Measurements from ENCODE around the gene RPGRIP1L.

- TF ChIP-seq, protein P1, sequence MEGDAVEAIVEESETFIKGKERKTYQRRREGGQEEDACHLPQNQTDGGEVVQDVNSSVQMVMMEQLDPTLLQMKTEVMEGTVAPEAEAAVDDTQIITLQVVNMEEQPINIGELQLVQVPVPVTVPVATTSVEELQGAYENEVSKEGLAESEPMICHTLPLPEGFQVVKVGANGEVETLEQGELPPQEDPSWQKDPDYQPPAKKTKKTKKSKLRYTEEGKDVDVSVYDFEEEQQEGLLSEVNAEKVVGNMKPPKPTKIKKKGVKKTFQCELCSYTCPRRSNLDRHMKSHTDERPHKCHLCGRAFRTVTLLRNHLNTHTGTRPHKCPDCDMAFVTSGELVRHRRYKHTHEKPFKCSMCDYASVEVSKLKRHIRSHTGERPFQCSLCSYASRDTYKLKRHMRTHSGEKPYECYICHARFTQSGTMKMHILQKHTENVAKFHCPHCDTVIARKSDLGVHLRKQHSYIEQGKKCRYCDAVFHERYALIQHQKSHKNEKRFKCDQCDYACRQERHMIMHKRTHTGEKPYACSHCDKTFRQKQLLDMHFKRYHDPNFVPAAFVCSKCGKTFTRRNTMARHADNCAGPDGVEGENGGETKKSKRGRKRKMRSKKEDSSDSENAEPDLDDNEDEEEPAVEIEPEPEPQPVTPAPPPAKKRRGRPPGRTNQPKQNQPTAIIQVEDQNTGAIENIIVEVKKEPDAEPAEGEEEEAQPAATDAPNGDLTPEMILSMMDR (IDR thresholded peaks at IDR 0.05) = no peak
- TF ChIP-seq REST (IDR thresholded peaks at IDR 0.05; ENCODE audit: insufficient read depth in 1 of 2, low read depth in 2 of 2, low read length in 1 of 2) = no peak
- TF ChIP-seq POLR2AphosphoS5 (IDR thresholded peaks at IDR 0.05; ENCODE audit: low read depth, low read length) = no peak
- TF ChIP-seq TCF7L2 (IDR thresholded peaks at IDR 0.05; ENCODE audit: low read depth, low read length) = no peak
These were observed 30.5 kb downstream of the RPGRIP1L start for GRCh38 chr16:53673189-53673588.
